ENCODE data around the gene ABCA2. TPM values are rescaled to one million over a fixed set of nuclear protein-coding genes. Genes with fewer than 3 reads are reported as not detected.
"Not testable (repeated sequence)": the region's sequence is repeated elsewhere in the genome, so short reads cannot be mapped to it uniquely, and the experiment has no call there.

ABCA2 gene
- polyA plus RNA-seq, 1 donor, result 16.5 TPM

DNA sequence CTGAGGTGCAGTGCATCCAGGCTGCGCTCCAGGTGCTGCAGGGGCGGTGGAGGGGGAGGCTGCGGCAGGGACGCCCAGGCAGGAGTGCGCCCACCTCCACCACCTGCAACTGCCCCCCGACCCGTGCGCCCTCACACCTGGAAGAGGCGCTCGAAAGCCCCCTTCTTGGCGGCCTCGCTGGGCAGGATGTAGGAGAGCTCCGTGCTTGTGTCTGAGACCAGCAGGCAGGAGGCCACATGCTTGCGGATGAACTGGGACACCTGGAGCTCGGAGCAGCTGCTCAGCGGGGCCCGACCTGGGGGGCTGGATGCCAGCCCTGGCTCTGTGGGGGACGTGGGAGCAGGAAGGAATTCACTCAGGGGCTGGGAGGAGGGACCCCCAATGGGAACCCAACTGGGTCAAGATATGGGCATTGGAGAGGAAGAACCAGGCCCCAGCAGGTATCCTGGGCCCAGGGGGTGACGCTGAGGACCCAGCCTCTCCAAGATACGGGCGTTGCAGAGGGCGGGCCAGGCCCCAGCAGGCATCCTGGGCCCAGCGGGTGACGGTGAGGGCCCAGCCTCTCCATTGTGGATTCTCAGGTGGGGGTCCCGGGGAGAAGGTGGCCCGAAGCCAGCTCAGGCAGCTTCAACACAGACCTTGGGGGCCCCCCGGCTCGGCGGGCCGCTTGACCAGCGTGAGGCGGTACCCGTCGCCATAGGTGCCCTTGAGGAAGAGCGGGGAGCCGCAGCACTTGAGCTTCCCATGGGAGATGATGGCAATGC, 13.1 kb downstream of the ABCA2 start:
- DNase-seq (ENCODE audit: low read depth), result no peak

DNA sequence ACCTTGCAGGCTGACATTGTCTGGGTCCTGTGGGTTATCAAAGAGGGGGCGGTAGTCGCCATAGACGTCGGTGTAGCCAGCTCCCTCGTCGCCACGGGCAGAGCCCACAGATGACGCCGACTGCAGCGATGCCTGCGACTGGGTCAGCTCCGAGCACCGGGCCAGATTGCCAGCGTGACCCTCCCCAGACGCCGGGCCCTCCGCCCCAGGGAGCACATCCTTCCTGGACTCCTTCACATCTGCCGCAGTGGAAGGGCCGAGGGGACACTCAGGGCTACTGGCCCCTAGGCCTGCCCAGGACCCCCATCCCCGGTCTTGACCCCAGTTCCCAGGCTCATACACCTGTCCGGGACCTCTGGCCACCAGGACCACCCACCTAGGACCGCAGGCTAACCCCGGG, 13.9 kb downstream of the ABCA2 start:
- no peak for DNase-seq (ENCODE audit: low read depth)

DNA sequence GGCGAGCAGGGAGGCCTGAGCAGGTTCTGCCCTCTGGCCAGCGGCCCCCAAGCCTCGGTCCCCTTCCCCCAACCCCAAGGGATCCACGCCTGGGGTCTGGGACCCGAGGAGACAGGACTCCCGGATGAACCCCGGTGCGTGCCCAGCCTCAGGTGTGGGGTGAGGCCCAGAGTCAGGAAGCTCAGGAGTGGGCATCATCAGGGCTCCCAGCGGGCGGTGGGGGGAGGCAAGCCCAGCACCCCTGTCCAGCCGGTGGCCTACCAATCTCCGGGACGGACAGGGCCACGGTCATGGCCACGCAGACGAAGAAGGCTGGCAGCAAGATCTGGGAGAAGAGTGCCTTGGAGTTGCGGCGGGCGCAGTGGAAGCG, 14.5 kb downstream of the ABCA2 start:
- no peak for DNase-seq (ENCODE audit: low read depth)

DNA sequence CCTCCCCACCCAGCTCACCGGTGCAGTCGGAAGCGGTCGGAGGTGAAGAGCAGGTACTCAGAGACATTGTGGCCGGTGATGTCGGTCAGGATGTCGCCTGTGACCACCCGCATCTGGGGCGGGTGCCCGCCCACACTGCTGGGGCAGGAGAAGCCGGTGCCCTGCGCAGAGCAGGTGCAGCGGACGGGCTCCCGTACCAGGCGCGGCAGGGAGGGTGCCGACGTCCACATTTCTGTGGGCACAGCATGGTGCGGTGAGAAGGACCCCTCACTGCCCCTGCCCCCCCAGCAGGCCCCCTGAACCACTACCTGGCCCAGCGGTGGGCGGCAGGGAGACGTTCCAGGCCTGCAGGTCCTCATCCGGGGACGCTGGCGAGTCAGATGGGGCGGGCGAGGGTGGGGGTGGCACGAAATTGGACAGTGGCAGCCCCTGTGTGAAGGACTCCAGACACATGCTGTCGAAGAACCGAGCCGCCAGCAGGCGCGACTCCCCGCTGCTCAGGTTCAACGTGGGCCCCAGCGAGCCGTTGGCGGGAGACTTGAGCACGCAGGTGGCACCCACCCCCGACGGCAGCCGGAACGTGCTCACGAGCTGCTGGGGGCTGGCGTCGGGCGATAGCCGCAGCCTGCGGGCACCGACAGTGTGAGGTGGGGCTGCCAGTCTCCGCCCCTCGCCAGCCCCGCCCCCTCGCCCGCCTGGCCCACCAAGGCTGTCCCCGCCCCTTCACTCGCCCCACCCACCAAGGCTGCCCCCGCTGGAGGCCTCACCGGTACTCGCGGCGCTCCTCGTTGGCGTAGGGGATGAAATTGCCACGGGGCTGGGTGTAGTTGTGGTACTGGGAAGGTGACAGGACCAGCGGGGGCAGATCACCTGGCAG, 15.1 kb downstream of the ABCA2 start:
- no peak for DNase-seq (ENCODE audit: low read depth)

DNA sequence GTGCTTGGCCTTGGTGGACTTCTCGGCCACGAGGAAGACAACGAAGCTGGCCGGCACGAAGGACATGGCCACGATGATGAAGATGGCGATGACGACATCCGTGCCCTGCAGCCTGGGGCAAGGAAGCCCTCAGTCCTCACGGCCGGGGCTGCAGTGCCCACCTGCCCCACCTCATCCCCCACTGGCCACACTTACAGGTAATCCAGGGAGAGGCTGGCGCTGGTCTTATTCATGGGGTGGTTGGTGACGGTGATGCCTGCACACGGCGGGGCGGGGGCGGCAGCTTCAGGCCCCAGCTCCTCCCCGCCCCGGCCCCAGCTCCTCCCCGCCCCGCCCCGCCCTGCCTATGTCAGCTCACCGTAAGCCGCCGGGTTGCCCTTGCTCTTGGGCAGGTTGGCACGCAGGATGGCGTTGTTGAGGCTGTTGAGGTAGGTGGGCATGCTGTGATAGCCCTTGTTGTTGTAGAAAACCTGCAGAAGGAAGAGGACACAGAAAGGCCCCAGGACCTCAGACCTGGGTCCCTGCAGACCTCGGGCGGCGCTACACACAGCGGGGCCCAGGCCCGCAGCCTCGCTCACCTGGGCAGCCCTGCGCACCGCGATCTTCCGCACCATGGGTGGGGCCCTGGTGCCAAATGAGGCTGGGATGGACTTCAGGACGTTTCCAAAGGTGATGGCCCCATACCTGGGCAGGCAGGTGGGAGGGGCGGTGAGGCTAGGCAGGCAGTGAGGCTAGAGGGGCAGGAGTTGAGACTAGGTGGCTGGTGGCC, 15.9 kb downstream of the ABCA2 start:
- no peak for DNase-seq (ENCODE audit: low read depth)

DNA sequence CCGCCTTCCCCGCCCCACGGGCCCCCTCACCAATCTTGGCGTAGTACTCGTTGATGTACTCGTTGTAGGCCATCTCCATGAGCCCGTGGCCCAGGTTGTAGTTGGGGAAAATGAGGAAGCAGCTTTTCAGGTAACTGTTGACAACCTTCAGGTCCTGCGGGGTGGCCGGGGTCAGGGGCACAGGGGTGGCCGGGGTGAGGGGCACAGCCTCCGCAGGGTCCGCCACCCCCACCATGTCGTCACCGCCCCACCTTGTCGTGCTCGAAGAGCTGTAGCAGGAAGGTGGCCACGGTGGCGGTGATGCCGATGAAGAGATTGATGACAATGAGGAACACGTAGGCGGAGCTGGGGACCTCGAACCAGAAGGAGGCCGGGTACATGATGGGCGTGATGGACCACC, 16.9 kb downstream of the ABCA2 start:
- DNase-seq (ENCODE audit: low read depth), result no peak

DNA sequence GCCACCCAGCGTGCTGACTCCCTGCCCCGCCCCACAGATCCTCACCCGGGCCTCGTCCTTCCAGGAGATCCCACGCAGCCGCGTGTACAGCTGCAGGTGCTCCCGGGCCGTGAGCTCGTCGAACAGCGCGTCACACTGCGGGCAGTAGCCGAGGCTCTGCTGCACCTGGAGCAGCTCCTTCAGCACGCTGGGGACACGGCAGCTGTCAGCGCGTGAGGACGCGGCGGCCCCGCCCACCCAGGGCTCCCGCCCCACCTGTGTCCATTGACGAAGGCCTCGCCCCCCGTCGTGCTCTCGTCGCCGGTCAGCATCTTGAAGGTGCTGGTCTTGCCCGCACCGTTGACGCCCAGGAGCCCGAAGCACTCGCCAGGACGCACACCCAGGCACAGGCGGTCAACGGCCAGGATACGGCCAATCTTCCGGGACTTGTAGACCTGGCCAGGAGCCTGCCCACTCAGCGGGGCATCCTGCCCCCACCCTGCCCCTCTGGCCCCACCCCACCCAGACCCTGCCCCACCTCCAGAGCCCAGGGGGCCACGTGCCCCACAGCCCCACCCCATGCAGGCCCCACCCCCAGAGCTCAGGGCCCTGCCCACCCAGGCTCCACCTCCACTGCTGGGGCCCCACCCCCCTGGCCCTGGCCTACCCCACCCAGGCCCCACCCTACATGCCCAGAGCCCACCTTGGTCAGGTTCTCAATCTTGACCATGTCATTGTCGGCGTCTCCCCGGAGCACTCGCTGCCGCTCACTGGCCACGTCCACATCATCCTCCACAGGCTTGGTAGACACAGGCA, 17.9 kb downstream of the ABCA2 start:
- no peak for DNase-seq (ENCODE audit: low read depth)

DNA sequence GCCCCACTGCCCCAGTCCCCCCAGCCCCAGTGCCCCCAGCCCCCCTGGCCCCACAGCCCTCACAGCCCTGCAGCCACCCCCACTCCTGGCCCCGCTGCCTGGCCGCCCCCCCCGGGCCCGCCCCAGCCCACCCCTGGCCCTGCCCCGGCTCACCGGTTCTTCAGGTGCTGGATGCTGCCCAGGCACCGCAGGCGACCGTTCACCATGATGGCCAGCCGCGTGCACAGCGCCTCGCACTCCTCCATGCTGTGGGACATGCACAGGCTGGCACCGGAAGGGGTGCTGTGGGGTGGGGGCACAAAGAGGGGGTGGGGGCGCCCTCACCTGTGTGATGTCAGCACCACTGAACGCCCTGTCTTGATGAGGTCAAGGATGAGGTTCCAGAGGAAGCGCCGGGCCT, 18.8 kb downstream of the ABCA2 start:
- DNase-seq (ENCODE audit: low read depth), result no peak

DNA sequence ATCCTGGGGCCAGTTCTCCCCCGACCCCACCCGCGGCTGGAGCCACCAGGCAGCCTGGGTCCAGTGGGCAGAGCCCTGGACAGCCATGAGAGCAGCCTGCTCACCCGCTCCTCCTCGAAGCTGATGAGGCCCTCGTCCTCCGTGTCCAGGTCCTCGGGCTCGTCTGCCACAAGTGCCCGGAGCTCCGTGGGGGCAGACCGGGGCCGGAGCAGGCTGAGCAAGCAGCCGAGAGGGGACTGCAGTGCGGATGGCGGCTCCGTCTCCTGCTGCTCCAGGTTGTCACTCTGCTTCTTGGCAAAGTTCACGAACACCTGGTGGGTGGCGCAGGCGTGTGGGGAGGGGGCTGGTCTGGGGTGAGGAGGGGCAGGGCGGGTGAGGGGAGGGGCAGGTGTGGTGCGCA, 19.7 kb downstream of the ABCA2 start:
- DNase-seq (ENCODE audit: low read depth), result no peak

DNA sequence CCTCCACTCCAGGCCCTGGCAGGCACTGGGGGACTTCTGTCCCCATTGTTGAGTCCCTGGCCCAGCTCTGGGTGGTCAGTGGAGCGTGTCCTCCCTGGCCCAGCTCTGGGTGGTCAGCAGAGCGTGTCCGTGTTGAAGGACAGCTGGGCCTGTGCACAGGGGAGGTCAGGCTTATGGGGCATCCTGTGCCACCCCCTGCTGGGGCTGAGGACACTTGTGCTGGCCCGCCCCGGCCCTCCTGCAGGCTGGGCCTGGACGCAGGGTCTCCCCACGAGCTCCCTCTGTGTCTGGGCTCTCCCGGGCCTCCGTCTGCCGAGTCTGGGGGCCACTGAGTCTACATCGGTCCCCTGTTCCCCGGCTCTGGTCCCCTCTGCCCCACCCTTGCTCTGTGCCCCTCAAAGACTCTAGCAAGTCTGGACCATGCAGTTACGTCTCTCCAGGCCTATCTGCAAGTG, 20.2 kb downstream of the ABCA2 start:
- DNase-seq (ENCODE audit: low read depth), result no peak

DNA sequence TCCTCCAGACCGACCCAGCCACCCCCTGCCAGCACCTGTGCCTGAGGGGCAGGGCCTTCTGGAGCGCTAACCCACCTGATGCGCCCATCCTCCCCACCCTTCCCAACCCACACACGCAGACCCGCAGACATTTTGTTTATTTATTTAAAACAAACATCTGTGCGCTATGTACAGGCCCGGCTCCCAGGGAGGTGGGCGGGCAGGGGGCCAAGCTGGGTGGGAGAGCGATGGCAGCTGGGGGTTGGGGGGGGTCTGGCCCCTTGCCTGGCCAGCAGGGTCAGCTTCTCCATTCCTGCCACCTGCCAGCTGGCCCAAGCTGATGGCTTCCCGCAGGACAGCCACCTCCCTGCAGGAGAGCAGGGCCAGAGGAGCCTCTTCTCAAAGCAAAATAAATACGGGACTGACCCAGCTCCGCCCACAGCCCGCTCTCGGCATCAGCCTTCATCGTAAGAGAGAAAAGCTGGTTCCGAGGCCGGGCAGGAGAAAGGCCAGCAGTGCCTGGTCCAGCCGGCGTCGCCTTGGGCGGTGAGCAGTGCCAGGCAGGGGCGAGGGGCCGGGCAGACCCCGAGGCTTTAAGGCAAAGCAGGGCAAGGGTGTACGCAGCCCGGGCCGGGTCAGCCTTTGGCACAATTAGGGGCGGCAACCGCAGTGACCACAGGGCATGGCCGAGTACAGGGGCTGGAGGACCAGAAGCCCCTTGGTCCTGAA, 20.8 kb downstream of the ABCA2 start:
- no peak for DNase-seq (ENCODE audit: low read depth)

DNA sequence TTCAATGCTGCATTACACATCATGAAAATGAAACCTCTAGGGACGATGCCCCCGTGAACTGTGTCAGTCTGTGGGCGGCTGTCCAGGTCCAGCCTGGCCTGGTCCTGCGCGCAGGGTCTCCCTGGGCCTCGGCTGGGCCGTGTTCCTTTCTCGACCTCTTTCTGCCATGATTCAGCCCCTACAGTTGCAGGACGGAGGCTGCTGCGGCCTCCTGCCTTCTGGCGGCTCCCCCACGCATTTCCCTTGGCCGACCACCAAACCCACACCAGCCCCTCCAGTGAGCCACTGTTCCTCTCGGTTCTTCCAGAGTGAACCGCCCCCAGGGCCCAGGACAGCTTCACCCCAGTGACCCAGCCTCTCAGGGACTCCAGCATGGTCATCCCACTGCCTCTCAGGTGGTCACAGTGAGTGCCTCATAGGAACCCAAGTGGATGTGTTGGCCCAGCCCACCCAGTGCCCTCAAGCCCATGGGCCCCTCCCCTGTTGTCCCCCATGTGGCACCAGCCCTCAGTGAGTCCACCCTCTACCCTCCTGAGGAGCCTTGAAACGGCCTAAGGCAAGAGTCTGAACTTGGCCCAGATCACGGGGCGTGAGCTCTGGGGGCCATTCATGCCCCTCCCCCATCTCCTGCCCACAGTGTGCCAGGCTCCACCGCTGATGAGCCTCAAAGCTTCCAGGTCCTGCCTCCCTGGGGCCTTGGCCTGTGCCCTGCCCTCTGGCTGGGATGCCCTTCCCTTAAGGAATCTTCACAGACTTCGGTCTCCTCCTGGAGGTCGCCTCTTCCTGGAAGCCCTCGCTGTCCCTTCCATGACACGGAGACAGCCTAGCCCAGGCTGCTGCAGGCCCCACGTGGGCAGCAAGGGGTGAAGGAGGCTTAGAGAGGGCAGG, 21.7 kb downstream of the ABCA2 start:
- DNase-seq (ENCODE audit: low read depth), result no peak

DNA sequence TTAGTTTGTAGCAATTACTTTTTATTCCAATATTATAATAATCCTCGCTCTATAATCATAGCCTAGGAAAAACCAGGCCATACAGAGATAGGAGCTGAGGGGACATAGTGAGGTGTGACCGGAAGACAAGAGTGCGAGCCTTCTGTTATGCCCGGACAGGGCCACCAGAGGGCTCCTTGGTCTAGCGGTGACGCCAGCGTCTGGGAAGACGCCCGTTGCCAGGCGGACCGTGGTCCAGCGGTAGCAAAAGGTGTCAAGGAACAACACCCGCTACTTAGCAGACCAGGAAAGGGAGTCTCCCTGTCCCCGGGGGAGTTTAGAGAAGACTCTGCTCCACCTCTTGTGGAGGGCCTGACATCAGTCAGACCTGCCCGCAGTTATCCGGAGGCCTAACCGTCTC, 23.8 kb downstream of the ABCA2 start:
- DNase-seq (ENCODE audit: low read depth), result not testable (repeated sequence)

DNA sequence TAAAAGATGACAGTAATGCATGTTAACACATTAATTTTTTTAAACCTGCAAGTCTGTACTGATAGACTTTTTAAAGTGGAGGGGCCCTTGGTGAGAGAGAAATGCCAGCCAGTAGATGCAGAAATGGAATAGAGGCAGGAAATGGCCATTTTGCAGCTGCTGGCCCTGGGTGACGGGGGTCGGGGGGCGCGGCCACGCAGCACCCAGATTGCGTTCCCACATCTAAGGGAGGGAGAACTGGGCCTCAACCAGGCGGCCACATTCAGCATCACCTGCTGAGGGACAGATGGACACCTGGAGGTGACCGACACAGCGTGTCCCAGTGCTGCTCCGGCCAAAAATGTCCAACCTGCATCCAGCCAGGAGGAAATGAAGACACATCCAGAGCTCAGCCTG, 25.4 kb downstream of the ABCA2 start:
- no peak for DNase-seq (ENCODE audit: low read depth)

DNA sequence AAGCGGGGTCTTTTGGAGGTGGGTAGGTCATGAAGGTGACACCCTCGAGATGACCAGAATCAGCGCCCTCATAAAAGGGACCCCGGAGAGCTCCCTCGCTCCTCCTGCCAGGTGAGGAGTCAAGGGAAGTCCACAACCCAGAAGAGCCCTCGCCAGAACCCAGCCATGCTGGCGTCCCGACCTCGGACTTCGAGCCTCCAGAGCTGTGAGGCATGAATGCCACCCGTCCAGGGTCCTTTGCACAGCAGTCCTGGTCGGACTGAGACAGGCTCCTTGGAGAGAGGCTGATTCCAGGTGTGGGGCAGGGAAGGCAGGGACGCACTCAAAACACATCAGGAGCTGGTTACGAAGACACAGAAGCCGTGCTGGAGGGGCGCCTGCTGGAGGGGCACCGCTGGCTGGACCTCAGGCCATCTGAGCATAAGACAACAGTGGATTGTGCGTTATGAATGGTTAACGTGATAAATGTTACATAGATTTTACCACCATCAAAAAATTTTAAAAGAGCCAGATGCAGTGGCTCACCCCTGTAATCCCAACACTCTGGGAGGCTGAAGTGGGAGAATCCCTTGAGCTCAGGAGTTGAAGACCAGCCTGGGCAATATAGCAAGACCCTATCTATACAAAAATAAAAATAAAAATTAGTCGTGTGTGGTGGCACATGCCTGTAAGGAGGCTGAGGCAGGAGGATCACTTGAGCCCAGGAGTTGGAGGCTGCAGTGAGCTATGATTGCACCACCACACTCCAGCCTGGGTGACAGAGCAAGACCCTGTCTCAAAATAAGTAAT, 26.0 kb downstream of the ABCA2 start:
- DNase-seq (ENCODE audit: low read depth), result no peak

DNA sequence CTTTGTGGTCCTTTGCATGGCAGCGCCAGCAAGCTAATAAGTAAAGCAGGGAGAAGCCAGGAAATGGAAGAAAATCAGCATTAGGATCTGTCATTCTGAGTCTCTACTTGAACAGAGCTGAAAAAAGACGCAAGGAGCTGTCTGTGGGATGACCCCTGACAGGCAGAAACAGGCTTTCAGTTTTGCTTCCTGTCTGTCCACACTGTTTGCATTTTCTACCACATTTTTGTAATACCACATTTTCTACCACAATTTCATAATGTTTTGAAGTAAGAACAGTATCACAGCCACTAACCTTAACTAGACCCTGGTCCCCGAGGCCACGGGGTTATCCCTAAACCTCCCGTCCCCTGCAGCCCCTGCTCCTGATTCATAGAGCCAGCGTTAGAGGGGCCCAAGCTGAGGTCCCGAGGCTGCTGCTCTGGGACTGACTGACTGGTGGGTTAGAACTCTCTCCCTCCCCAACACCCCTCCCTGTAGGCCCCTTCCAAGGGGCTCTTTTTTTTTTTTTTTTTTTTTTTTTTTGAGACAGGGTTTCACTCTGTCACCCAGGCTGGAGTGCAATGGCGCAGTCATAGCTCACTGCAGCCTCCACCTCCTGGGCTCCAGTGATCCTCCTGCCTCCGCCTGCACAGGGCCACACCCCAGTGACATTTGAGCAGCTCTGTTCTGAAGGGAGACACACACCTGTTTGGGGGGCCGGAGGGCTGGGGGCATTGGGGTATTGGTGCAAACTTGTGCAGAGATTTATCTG, 27.7 kb downstream of the ABCA2 start:
- DNase-seq (ENCODE audit: low read depth), result no peak

DNA sequence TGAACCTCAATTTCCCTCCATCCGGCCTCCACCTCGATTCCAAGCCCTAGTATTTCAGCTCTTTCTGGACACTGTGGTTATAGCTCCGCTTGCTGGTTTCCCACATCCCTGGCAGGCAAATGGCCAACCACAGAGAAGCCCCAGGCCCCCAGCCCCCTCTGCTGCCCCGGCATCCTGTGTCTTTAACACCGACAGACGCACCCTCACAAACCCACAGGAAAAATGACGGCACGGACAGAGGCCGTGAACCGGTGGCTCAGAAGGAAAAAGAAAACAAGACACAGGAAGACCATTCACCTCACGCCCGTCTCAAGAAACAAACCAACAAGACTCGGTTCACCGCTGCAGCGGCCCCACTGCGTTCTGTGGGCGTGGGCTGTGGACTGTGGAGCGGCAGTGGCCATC, 30.2 kb downstream of the ABCA2 start:
- no peak for DNase-seq (ENCODE audit: low read depth)

DNA sequence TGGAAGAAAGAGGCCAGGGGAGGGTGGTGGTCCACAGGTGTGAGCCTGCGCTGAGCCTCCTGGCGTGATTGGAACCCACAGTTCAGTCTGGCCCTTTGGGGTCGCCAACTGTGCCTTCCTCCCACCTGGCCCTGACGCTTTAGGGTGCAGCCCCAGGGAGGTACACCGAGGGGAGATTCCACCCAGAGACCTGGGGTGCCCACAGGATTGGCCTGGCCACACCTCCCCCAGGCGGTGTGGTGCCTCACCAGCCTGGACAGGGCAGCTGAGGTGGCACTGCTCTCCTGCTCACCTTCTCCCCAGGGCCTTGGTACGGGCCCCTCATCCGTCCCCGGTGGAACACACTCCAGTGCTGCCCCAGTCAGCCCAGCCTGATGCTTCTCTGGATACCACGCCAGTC, 30.7 kb downstream of the ABCA2 start:
- no peak for DNase-seq (ENCODE audit: low read depth)
